Subcutaneous adipose tissue (tissue), 4 donors: ENCODE results near the gene CORO6. TPM values are rescaled to one million over a fixed set of nuclear protein-coding genes. Genes with fewer than 3 reads are reported as not detected.

Experiments used
- CTCF ChIP-seq: fragments of 450-650 bp; IDR thresholded peaks from one replicate; pipeline ENCODE4 v1.5.1; 2016; ENCODE audit warnings: low read depth, mild to moderate bottlenecking, control low read depth, antibody characterized with exemption, moderate library complexity
- total RNA-seq, 4 donors: library from RNA; depleted of rRNA; stranded (reverse); fragments of >200 nt; gene quantifications; one replicate each; pipeline ENCODE4 v1.1.0, GENCODE V29; 2016

CORO6 gene
- total RNA-seq, 4 donors from 2014 or later = 9.3 to 39.6 (median 32.4) TPM

DNA sequence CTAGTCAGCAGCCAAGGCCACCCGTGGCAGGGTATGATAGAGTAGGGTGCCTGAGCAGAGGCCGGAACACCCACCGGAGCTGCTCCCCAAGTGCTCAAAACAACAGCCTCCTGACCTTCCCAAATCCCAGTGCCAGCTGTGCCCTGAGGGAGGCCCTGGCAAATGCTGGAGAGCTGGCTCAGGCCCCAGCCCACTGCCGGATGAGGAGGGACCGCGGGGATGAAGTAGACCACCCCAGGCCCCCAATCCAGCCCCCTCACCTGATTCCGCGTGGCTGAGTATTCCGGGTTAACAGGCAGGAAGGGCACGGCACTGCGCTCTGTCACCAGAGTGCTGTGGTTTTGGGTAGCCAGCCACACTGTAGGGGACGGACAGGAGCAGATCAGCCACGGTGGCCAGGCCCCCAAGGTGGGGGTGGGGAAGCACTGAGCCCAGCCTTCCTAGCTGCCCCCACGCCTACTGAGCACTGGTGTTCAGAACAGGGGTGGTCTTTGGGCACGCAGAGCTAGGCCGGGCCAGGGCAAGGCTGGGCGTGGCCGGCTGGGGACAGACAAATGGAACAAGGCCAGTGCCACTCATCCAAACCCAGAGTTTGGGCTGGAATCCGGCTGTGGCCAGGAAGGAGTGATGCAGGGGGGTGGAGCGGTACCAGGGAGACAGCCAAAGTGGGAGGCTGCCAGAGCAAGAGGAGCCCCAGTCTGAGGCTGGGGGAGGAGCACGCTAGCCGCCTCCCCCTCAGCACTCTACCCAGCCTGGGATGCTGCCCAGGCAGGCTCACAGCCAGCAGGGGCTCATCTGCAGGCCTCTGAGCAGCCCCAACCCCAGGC, 45.1 kb downstream of the CORO6 start:
- no peak for TF ChIP-seq CTCF

GRCh38 chr17:29577001-29577370, 45.7 kb downstream of the CORO6 start:
- no peak for TF ChIP-seq CTCF

- TF ChIP-seq CTCF = no peak
Measured at GRCh38 chr17:29576214-29577000, 46.3 kb downstream of the CORO6 start.

DNA sequence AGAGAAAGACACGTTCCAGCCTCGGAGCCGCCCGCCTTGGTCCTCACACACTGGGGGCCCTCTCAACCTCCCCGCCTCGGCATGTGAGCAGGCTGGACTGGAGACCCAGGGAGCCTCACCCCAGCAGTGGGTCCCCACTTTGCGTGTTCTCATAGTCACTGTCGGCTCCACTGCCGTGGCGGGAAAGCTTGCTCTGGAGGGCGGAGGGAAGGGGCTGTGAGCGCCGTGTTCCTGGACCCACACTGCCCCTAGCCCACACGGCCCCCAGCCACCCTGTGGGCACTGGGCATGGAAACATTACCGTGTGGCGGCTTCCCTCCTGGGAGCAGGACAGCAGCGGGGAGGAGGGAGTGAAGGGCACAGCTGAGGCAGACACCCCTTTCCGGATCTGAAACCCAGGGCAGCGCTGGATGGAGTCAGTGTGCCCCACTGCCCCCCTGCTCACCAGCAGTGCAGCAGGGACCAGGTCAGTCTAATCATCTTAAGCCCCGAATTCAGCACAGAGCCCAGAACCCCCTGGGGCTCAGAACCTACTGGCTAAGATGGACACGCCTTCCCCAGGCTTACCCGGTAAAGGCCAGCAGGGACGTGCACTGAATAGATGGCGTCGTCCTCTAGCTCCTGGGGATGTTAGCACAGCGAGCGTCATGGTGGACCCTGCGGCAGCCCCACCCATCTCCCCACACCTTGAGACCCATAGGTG, 47.0 kb downstream of the CORO6 start:
- no peak for TF ChIP-seq CTCF

DNA sequence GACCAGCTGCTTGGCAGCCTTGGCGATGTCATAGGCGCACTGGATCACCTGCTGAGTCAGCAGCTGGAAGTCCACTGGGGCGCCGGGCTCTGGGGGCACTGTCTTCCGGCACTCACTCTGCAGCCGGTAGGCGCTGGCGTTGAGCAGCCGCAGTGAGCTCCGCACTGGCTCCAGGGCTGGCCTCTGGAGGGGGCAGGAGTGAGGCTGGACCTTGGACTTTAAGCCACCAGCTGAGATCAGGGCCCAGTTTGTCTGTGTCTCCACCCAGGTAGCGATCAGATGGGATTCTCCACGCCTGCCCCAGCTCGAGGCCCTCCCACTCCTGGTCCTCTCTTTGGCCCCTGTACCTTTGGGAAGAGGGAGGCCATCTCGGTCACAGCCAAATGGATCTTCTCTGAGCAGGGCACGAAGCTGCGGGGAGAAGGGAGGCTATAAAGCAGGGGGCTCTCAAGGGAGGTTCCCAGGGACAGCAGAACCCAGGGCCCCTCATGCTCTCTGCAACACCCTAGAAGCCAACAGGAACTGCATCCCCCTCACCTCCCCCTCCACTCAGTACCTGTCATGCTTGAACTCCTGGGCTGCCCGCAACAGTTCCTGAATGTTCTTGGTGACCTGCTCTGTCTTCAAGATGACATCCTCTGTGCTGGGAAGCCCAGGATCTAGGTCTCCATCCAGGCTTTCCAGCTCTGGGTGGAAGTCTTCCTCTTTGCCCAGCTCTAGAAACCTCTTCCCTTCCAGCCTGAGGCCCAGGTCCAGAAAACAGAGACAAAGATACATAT, 47.8 kb downstream of the CORO6 start:
- no peak for TF ChIP-seq CTCF

- no peak for TF ChIP-seq CTCF
Measured at GRCh38 chr17:29573871-29574731, 48.6 kb downstream of the CORO6 start.
